WERI-Rb-1 (cell line): ENCODE measurements around the gene DFFB.
"Not testable (repeated sequence)": the region's sequence is repeated elsewhere in the genome, so short reads cannot be mapped to it uniquely, and the experiment has no call there.

ENCODE experiments used
- DNase-seq: peaks from one replicate; pipeline ENCODE4 v3.0.0-alpha.2; 2020
- H3K27ac ChIP-seq: fragments of 250-450 bp; sonication (Bioruptor Pico); 2 replicates; pipeline ENCODE4 v1.5.1; 2020; ENCODE audit warnings: mild to moderate bottlenecking, moderate library complexity
- H3K27me3 ChIP-seq: fragments of 250-450 bp; sonication (Bioruptor Pico); 2 replicates; pipeline ENCODE4 v1.5.1; 2021; ENCODE audit warnings: mild to moderate bottlenecking, low read depth, moderate library complexity; ENCODE audit not compliant: insufficient read depth, severe bottlenecking
- H3K36me3 ChIP-seq: fragments of 250-450 bp; sonication (Bioruptor Pico); 2 replicates; pipeline ENCODE4 v1.5.1; 2020; ENCODE audit warnings: mild to moderate bottlenecking, moderate library complexity
- H3K4me3 ChIP-seq: 2 replicates; pipeline ENCODE4 v1.5.1; 2011; ENCODE audit warnings: low read depth, mild to moderate bottlenecking, control low read depth, low read length
- H3K9me3 ChIP-seq: fragments of 250-450 bp; sonication (Bioruptor Pico); 2 replicates; pipeline ENCODE4 v1.5.1; 2021; ENCODE audit warnings: mild to moderate bottlenecking, moderate library complexity; ENCODE audit not compliant: severe bottlenecking
- TF ChIP-seq, protein P1 (sequence below): IDR thresholded peaks from 2 replicates; pipeline ENCODE4 v1.5.1; 2011; ENCODE audit warnings: low read depth, mild to moderate bottlenecking, control low read depth, inconsistent platforms, low read length

Gene DFFB

DNA sequence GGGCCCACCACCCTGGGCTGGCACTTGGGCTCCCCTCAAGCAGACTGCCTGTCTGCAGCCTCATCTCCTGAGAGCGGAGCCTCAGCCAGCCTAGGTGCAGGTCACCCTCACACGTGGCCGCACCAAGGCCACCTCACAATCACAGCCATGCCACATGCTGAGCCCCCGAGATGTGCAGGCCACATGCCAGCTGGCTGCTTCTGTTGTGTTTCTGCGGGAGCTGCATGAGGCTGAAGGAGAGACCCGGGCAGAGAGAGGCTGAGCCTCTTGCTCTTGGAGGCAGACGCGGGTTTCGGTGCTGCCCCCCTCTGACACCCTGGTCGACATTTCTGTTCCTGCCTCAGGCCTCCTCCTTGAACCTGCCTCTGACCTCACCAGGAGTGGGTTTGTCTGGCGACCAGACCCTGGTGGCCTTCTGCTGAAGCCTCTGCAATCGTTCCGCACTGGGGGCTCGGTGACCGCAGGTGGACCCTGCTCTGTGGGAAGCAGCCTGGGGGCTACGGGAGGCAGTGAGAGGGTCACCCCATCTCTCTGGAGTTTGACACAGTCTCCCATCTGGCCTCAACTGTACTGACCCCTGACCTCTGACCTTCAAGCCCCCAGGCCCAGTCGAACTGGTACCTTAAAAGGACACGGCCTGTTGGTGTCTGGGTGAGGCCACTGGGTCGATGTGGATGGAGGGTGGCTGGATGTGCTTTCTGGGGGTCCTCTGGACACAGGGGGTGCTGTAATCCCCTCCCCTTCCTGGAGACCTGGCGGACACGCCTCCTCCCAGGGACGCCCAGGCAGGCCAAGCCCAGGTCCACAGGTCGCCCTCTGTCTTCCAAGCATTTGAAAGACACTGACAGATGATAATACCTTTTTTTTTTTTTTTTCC, 55.8 kb downstream of the DFFB start:
- TF ChIP-seq, protein P1, sequence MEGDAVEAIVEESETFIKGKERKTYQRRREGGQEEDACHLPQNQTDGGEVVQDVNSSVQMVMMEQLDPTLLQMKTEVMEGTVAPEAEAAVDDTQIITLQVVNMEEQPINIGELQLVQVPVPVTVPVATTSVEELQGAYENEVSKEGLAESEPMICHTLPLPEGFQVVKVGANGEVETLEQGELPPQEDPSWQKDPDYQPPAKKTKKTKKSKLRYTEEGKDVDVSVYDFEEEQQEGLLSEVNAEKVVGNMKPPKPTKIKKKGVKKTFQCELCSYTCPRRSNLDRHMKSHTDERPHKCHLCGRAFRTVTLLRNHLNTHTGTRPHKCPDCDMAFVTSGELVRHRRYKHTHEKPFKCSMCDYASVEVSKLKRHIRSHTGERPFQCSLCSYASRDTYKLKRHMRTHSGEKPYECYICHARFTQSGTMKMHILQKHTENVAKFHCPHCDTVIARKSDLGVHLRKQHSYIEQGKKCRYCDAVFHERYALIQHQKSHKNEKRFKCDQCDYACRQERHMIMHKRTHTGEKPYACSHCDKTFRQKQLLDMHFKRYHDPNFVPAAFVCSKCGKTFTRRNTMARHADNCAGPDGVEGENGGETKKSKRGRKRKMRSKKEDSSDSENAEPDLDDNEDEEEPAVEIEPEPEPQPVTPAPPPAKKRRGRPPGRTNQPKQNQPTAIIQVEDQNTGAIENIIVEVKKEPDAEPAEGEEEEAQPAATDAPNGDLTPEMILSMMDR, result no peak
- Histone ChIP-seq H3K9me3 (peaks cover 3% of the 10 kb centered on the region), H3K27me3 (no peaks in the 10 kb centered on the region), H3K4me3 (no peak overlapping the region), H3K27ac (no peak overlapping the region; the same call in 1 of the 2 replicates), H3K36me3 (no peaks in the 10 kb centered on the region)
- DNase-seq, result no peak

DNA sequence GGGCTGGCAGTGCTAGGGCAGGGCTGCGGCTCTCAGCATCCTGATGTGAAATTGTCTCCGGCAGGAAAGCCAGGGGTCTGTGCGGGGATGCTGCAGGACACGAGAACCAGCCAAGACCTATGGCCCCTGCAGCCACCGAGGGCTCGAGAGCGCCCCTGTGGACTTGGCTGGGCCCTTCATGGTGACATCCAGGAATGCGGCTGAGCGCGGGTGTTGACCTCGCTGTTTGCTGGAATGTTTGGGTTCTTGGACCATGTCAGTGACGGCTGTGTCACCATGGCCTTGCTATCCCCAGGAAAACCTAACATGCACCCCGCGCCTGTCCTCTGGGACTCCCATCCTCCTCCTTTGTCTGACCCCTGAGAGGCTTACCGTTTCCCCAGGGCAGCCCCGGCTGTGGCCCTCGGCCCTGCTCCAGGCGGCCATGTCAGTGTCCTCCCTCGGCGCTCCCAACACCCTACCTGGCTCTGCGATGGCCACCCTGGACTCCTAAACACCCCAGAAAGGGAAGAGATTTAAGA, 57.1 kb downstream of the DFFB start:
- TF ChIP-seq, protein P1, result no peak
- DNase-seq, result no peak
- Histone ChIP-seq H3K36me3 (no peaks in the 10 kb centered on the region), H3K4me3 (no peak overlapping the region), H3K27me3 (no peaks in the 10 kb centered on the region), H3K27ac (no peak overlapping the region), H3K9me3 (peaks cover 3% of the 10 kb centered on the region)

DNA sequence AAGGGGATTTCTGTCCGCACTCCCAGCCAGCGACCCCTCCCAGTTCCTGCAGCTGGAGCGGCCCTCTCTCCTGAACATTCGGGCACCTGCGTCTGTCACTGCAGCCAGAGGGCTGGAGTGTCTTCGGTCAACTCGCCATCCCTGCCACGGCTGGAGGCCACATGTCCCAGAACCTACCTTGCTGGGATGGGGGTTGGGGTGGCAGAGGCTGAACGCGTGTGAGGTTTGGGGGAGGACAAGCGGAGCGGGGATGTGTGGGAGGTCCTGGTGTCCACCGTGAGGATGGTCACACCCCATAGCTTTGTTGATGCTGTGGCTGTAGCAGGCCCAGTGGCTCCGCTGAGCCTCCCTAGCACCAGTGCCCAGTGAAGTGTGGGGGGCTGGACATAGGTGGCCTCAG, 57.6 kb downstream of the DFFB start:
- Histone ChIP-seq H3K4me3 (no peak overlapping the region), H3K36me3 (no peaks in the 10 kb centered on the region), H3K9me3 (peaks cover 3% of the 10 kb centered on the region), H3K27ac (no peak overlapping the region), H3K27me3 (no peaks in the 10 kb centered on the region)
- no peak for DNase-seq
- TF ChIP-seq, protein P1, result no peak

DNA sequence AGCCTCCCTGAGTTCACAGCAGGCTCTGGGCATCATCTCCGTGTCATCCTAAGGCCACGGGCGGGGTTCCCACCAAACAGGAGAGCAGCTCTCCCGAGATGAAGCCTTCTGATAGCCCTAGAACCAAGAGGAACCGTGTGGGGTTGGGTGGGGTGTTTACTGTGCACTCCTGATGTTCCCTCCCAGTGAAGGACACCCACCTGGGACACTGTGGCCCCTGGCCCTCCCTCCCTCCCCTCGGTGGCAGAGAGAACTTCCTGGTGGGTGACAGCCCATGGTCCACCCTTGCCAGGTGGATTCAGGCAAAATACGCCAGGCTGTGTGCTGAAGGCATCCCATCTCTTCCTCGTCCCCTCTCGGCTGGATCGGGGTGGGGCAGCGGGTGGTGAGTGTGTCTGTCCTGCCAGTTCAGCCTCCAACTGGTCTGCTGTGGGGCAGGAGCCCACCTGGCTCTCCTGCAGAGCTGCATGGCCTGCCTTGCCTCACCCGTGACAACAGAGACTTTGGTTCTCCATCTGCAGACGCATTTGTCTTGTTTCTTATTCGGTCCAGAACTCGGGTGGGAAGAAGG, 58.4 kb downstream of the DFFB start:
- no peak for DNase-seq
- Histone ChIP-seq H3K36me3 (no peaks in the 10 kb centered on the region), H3K27me3 (no peaks in the 10 kb centered on the region), H3K9me3 (peaks cover 3% of the 10 kb centered on the region), H3K27ac (no peak overlapping the region), H3K4me3 (no peak overlapping the region)
- TF ChIP-seq, protein P1, result no peak

DNA sequence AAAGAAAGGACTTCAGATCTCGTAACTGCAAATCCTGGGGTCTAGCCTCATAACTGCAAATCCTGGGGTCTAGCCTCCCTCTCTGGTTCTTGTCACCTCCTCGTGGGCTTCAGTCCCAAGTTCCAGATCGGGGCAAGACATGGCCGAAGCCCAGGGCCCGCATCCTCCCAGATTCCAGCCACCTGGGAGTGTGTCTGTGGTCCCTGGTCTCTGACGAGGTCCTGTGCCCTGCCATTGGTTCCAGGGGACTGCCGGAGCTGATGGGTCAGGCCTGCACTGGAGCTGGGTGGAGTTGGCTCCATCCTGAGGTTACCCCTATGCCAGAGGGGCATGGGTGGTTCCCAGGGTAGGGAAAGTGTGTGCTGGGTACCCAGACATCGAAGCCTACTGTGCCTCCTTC, 60.5 kb downstream of the DFFB start:
- TF ChIP-seq, protein P1, result no peak
- no peaks in the 10 kb centered on the region for H3K27me3 ChIP-seq
- H3K27ac ChIP-seq, result no peak overlapping the region
- H3K9me3 ChIP-seq, result peaks cover 3% of the 10 kb centered on the region
- no peak for DNase-seq
- no peaks in the 10 kb centered on the region for H3K36me3 ChIP-seq
- H3K4me3 ChIP-seq, result no peak overlapping the region

DNA sequence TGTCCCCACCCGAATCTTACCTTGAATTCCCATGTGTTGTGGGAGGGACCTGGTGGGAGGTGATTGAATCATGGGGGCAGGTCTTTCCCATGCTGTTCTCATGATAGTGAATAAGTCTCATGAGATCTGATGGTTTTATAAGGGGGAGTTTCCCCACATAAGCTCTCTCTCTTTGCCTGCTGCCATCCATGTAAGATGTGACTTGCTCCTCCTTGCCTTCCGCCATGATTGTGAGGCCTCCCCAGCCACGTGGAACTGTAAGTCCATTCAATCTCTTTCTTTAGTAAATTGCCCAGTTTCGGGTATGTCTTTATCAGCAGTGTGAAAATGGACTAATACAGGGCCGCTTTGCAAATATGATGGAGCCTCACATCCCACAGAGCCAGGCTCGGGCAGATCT, 61.1 kb downstream of the DFFB start:
- not testable (repeated sequence) for H3K4me3 ChIP-seq, H3K9me3 ChIP-seq, H3K27me3 ChIP-seq, H3K36me3 ChIP-seq, DNase-seq, H3K27ac ChIP-seq
